Spleen (tissue), 11 donors: ENCODE results near the gene CFAP119. TPM values are rescaled to one million over a fixed set of nuclear protein-coding genes. Genes with fewer than 3 reads are reported as not detected.
A peak's percentile ranks its signal among the peaks of the same experiment; 100 is the strongest.

Experiments used
- DNase-seq: peaks from one replicate; pipeline ENCODE4 v3.0.0-alpha.2; 2020
- H3K27ac ChIP-seq, 8 donors: fragments of 200-600 bp; sonication (generic) in 7 of 8; 1 replicate in 4 of 8; 2 replicates in 4 of 8; pipeline versions ENCODE4 v1.5.0 to v1.8.0; 2016 to 2021; ENCODE audit warnings: inconsistent platforms in 4 of 8, mild to moderate bottlenecking in 4 of 8, moderate library complexity in 1 of 8
- H3K27me3 ChIP-seq, 7 donors: fragments of 200-600 bp; sonication (generic) in 6 of 7; replicated peaks in 1 of 7; 1 replicate in 4 of 7; 2 replicates in 3 of 7; pipeline versions ENCODE4 v1.5.0 to v1.8.0; 2016 to 2021; ENCODE audit warnings: inconsistent platforms in 3 of 7, mild to moderate bottlenecking in 1 of 7
- H3K36me3 ChIP-seq, 6 donors: fragments of 200-600 bp; sonication (generic) in 5 of 6; 1 replicate in 4 of 6; 2 replicates in 2 of 6; pipeline versions ENCODE4 v1.5.0 to v1.8.0; 2016 to 2021; ENCODE audit warnings: inconsistent platforms in 2 of 6
- H3K4me1 ChIP-seq, 6 donors: fragments of 200-600 bp; sonication (generic) in 5 of 6; 1 replicate in 3 of 6; 2 replicates in 3 of 6; pipeline versions ENCODE4 v1.5.0 to v1.8.0; 2016 to 2021; ENCODE audit warnings: inconsistent platforms in 3 of 6
- H3K4me3 ChIP-seq, 8 donors: fragments of 200-600 bp; sonication (generic) in 7 of 8; 1 replicate in 4 of 8; 2 replicates in 4 of 8; pipeline versions ENCODE4 v1.5.0 to v1.8.0; 2016 to 2021; ENCODE audit warnings: inconsistent platforms in 4 of 8, mild to moderate bottlenecking in 4 of 8, moderate library complexity in 2 of 8
- H3K9me3 ChIP-seq, 8 donors: fragments of 200-600 bp; sonication (generic) in 7 of 8; 1 replicate in 4 of 8; 2 replicates in 4 of 8; pipeline versions ENCODE4 v1.5.0 to v1.8.0; 2016 to 2021; ENCODE audit warnings: inconsistent platforms in 4 of 8
- POLR2A ChIP-seq, 3 donors: fragments of 450-650 bp; IDR thresholded peaks; one replicate each; pipeline ENCODE4 v1.5.1; 2017; ENCODE audit warnings: antibody characterized with exemption in 3 of 3, mild to moderate bottlenecking in 1 of 3
- POLR2AphosphoS5 ChIP-seq, 3 donors: sonication (generic); formaldehyde crosslinking; IDR thresholded peaks; one replicate each; pipeline ENCODE4 v1.5.1; 2017; ENCODE audit warnings: antibody characterized with exemption in 3 of 3
- WGBS, 5 donors: extraction: QIAGEN DNeasy Blood & Tissue Kit in 3 of 5; methylation state at CpG; one replicate each; pipeline versions ENCODE4 v1.1.5 to v1.1.7; 2013 to 2018; 5-methylcytosine and 5-hydroxymethylcytosine counted together
- intact Hi-C: fragments of 100-400 bp; cut with DNase I; formaldehyde crosslinking; loops from one replicate; pipeline ENCODE4 v1.15.0; 2023; ENCODE audit warnings: low total_unique reads
- polyA plus RNA-seq, 3 donors: library from polyadenylated mRNA; stranded (reverse); fragments of 200-250 nt; gene quantifications; one replicate each; pipeline ENCODE4 v1.2.1, GENCODE V29; 2013
- total RNA-seq, 7 donors: library from RNA; depleted of rRNA in 3 of 7; stranded (reverse); fragments of >200 nt in 3 of 7; fragmentation: NEBNext Ultra II Directional in 4 of 7; extraction: Animal tissue kit (Norgen Biotek cat#: 25700) in 4 of 7; gene quantifications; one replicate each; pipeline versions ENCODE4 v1.1.0 to v1.2.1, GENCODE V29; 2016 to 2021
- TF ChIP-seq, protein P1 (sequence below), 11 experiments: fragments of 200-600 bp in 7 of 11; fragments of 450-650 bp in 4 of 11; sonication (generic) in 4 of 11; IDR thresholded peaks in 8 of 11; conservative IDR thresholded peaks in 3 of 11; 1 replicate in 7 of 11; 2 replicates in 4 of 11; pipeline versions ENCODE4 v1.4.0 to v1.8.0; 2016 to 2021; ENCODE audit warnings: antibody characterized with exemption in 11 of 11, inconsistent platforms in 4 of 11, mild to moderate bottlenecking in 1 of 11
- donor health status: healthy with polysubstance abuse.
- donor health status: DM: no; HTN: no; CAD: no; lungs with moderate emphysema.
- donor health status: DM: no; HTN: no; CAD: no.
- donor health status: Bipolar disorder and iron deficiency.
- donor health status: healthy.
- donor health status: DM: no; HTN: no; CAD: no.
- donor health status: DM: yes; HTN: yes; CAD: no.

The CFAP119 gene
- total and polyA plus RNA-seq, 10 donors = 3.1 to 15.5 (median 4.5) TPM

DNA sequence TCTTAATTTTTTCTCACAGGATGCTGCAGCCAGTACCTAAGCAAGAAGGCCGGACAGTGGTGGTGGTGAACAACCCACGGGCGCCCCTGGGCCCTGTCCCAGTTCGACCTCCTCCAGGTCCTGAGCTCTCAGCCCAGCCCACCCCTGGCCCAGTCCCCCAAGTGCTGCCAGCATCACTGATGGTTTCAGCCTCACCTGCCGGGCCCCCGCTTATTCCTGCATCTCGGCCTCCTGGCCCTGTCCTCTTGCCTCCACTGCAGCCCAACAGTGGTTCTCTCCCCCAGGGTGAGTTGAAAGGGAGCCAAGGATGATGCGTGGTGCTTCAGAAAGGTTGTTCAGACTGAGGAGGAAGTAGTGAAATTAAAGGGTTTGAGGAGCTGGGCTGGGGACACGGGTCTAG is 41.2 kb downstream of the CFAP119 start:
- H3K36me3 ChIP-seq = peaks cover 10 to 100% (median 99%) of the 10 kb centered on the region in 6 donors
- peaks cover 3 to 44% (median 25%) of the 10 kb centered on the region in 6 donors for H3K4me1 ChIP-seq
- DNase-seq = no peak
- H3K27me3 ChIP-seq = no peaks in the 10 kb centered on the region
- no peaks in the 10 kb centered on the region for H3K9me3 ChIP-seq
- no peak overlapping the region for H3K4me3 ChIP-seq
- intact Hi-C loops = loop anchor here (10.0 kb wide), 1 partner anchor 54 kb away; no protein-coding TSS in a partner anchor
- WGBS, 5 donors = 84 to 96% (median 85%) methylated on average over 8 to 9 of the region's 9 CpGs
- TF ChIP-seq POLR2AphosphoS5 (IDR thresholded peaks at IDR 0.05) (no peak), POLR2A (IDR thresholded peaks at IDR 0.05) (no peak)
- TF ChIP-seq, protein P1, sequence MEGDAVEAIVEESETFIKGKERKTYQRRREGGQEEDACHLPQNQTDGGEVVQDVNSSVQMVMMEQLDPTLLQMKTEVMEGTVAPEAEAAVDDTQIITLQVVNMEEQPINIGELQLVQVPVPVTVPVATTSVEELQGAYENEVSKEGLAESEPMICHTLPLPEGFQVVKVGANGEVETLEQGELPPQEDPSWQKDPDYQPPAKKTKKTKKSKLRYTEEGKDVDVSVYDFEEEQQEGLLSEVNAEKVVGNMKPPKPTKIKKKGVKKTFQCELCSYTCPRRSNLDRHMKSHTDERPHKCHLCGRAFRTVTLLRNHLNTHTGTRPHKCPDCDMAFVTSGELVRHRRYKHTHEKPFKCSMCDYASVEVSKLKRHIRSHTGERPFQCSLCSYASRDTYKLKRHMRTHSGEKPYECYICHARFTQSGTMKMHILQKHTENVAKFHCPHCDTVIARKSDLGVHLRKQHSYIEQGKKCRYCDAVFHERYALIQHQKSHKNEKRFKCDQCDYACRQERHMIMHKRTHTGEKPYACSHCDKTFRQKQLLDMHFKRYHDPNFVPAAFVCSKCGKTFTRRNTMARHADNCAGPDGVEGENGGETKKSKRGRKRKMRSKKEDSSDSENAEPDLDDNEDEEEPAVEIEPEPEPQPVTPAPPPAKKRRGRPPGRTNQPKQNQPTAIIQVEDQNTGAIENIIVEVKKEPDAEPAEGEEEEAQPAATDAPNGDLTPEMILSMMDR (IDR thresholded peaks at IDR 0.05 in 8 of 11, conservative IDR thresholded peaks at IDR 0.05 in 3 of 11) = no peak
- H3K27ac ChIP-seq = peak overlapping the region in 1 of 8 donors; percentile 9

DNA sequence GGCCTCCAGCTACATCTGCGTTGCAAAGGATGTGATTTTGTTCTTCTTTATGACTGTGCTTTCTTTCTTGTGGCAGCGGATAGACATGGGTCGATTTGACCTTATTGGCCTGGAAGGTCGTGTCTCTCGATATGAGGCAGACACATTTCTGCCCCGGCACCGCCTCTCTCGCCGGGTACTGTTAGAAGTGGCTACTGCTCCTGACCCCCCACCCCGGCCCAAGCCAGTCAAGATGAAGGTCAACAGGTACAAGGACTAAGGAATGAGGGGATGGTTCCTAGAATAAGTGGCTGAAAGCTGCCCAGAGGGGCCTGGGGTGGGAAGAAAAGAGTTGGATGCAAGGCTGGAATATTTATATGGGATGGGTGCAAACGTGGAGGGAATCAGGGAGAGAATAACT is 41.8 kb downstream of the CFAP119 start:
- no peak overlapping the region for H3K4me3 ChIP-seq
- TF ChIP-seq, protein P1 (IDR thresholded peaks at IDR 0.05 in 8 of 11, conservative IDR thresholded peaks at IDR 0.05 in 3 of 11) = no peak
- TF ChIP-seq POLR2AphosphoS5 (IDR thresholded peaks at IDR 0.05) = no peak
- no peak for TF ChIP-seq POLR2A (IDR thresholded peaks at IDR 0.05)
- DNase-seq = no peak
- H3K9me3 ChIP-seq = no peaks in the 10 kb centered on the region
- WGBS, 5 donors = 90 to 97% (median 94%) methylated on average over 11 of the region's 11 CpGs
- H3K4me1 ChIP-seq = peaks cover 3 to 44% (median 24%) of the 10 kb centered on the region in 6 donors
- peaks cover 9 to 100% (median 98%) of the 10 kb centered on the region in 6 donors for H3K36me3 ChIP-seq
- H3K27ac ChIP-seq = no peak overlapping the region
- H3K27me3 ChIP-seq = no peaks in the 10 kb centered on the region
- intact Hi-C loops = loop anchor here (10.0 kb wide), 1 partner anchor 55 kb away; no protein-coding TSS in a partner anchor

DNA sequence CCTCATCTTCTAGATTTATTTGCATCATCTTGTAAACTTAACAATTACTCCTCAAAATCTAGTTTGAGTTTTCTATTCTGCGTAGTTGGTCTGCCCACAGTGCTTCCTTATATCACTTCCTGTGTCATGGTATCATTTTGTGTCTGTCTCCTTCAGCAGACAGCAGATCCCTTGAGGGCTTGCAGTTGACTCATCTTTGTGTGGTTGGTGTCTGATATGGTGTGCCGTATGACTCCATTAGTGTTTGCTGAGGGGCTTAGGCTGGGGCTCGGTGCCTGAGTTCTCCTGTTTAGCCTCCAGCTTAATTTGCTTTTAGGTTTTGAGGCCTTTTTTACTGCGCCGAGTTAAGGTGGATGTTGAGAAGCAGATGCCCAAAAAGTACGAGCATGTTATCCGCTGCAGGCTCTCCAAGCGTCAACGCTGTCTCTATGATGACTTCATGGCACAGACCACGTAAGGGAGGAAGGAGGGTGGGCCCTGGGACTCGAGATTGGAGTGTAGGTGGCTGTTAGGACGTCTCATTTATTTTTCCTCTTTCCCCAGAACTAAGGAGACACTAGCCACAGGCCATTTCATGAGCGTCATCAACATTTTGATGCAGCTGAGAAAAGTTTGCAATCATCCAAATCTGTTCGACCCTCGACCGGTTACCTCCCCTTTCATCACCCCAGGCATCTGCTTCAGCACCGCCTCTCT is 46.0 kb downstream of the CFAP119 start:
- intact Hi-C loops = no loop called here
- peak; percentile 51 for DNase-seq
- 81 to 85% (median 84%) methylated on average over 17 of the region's 17 CpGs for WGBS, 5 donors
- Histone ChIP-seq H3K27me3 (no peaks in the 10 kb centered on the region), H3K9me3 (no peaks in the 10 kb centered on the region), H3K4me3 (no peak overlapping the region), H3K36me3 (peaks cover 14 to 100% (median 99%) of the 10 kb centered on the region in 6 donors), H3K4me1 (peaks cover 6 to 45% (median 17%) of the 10 kb centered on the region in 6 donors), H3K27ac (peak overlapping the region; percentile 27 to 85 (median 71))
- TF ChIP-seq, protein P1 (IDR thresholded peaks at IDR 0.05 in 8 of 11, conservative IDR thresholded peaks at IDR 0.05 in 3 of 11) = no peak
- TF ChIP-seq POLR2AphosphoS5 (IDR thresholded peaks at IDR 0.05) = no peak
- no peak for TF ChIP-seq POLR2A (IDR thresholded peaks at IDR 0.05)

DNA sequence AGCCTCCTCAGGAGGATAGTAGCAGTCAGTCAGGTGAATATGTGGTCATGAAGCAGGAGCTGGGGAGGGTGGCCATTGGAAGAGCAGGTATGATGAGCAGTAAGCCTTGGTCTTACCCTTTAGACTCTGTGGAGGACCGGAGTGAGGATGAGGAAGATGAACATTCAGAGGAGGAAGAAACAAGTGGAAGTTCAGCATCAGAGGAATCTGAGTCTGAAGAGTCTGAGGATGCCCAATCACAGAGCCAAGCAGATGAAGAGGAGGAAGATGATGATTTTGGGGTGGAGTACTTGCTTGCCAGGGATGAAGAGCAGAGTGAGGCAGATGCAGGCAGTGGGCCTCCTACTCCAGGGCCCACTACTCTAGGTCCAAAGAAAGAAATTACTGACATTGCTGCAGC is 50.1 kb downstream of the CFAP119 start:
- H3K27ac ChIP-seq = peak overlapping the region in 1 of 8 donors; percentile 71
- no peaks in the 10 kb centered on the region for H3K9me3 ChIP-seq
- 71 to 100% (median 89%) methylated on average over 1 of the region's 1 CpG for WGBS, 5 donors
- no peak overlapping the region for H3K4me3 ChIP-seq
- TF ChIP-seq, protein P1 (IDR thresholded peaks at IDR 0.05 in 8 of 11, conservative IDR thresholded peaks at IDR 0.05 in 3 of 11) = no peak
- no peak for TF ChIP-seq POLR2AphosphoS5 (IDR thresholded peaks at IDR 0.05)
- TF ChIP-seq POLR2A (IDR thresholded peaks at IDR 0.05) = no peak
- DNase-seq = no peak
- no peaks in the 10 kb centered on the region for H3K27me3 ChIP-seq
- peaks cover 17 to 100% (median 100%) of the 10 kb centered on the region in 6 donors for H3K36me3 ChIP-seq
- intact Hi-C loops = no loop called here
- peaks cover 6 to 54% (median 17%) of the 10 kb centered on the region in 6 donors for H3K4me1 ChIP-seq
